BJ (cell line): ENCODE measurements around the gene SLC34A1. TPM values are rescaled to one million over a fixed set of nuclear protein-coding genes. Genes with fewer than 3 reads are reported as not detected.

ENCODE experiments used
- CTCF ChIA-PET: fragments of 350-600 bp; formaldehyde crosslinking; extraction: SDS; loops from one replicate; lab custom pipeline; 2021; ENCODE audit warnings: antibody characterized with exemption, inconsistent platforms; lab: Yijun Ruan, JAX
- POLR2A ChIA-PET: fragments of 300-600 bp; sonication (Branson Sonifier 250); formaldehyde crosslinking; extraction: SDS; loops from one replicate; lab custom pipeline; 2021; ENCODE audit warnings: antibody characterized with exemption; lab: Charles Lee
- DNase-seq: peaks from one replicate; pipeline ENCODE4 v3.0.0-alpha.2; 2011; ENCODE audit warnings: low read depth
- H3K27me3 ChIP-seq: 2 replicates; pipeline ENCODE4 v1.6.0; 2011; ENCODE audit warnings: low read length; ENCODE audit not compliant: control insufficient read depth, insufficient read depth
- H3K36me3 ChIP-seq: 2 replicates; pipeline ENCODE4 v1.5.1; 2011; ENCODE audit warnings: low read length; ENCODE audit not compliant: control insufficient read depth, insufficient read depth
- H3K4me3 ChIP-seq: 2 replicates; pipeline ENCODE4 v1.5.1; 2011; ENCODE audit warnings: low read depth, mild to moderate bottlenecking, control low read depth, low read length
- polyA plus RNA-seq: library from polyadenylated mRNA; depleted of rRNA; stranded (reverse); fragments of >200 nt; gene quantifications from 2 replicates; pipeline ENCODE4 v1.2.3, GENCODE V29; 2011
- TF ChIP-seq, protein P1 (sequence below): IDR thresholded peaks from 2 replicates; pipeline ENCODE4 v1.5.1; 2011; ENCODE audit warnings: low read depth, mild to moderate bottlenecking, control low read depth, inconsistent platforms, low read length, moderate library complexity; ENCODE audit not compliant: insufficient read depth

The SLC34A1 gene
- polyA plus RNA-seq, 1 experiment = not detected

GRCh38 chr5:177428574-177429217, 44.5 kb downstream of the SLC34A1 start:
- H3K27me3 ChIP-seq = no peaks in the 10 kb centered on the region
- ChIA-PET CTCF (interaction anchor here (1.2 to 6.2 kb wide), 4 partner anchors 25 to 38 kb away, joined by 4 to 48 read pairs (median 4); no protein-coding TSS in a partner anchor), POLR2A (no interaction called here)
- H3K4me3 ChIP-seq = no peak overlapping the region
- peaks cover 22% of the 10 kb centered on the region for H3K36me3 ChIP-seq
- DNase-seq = no peak
- TF ChIP-seq, protein P1, sequence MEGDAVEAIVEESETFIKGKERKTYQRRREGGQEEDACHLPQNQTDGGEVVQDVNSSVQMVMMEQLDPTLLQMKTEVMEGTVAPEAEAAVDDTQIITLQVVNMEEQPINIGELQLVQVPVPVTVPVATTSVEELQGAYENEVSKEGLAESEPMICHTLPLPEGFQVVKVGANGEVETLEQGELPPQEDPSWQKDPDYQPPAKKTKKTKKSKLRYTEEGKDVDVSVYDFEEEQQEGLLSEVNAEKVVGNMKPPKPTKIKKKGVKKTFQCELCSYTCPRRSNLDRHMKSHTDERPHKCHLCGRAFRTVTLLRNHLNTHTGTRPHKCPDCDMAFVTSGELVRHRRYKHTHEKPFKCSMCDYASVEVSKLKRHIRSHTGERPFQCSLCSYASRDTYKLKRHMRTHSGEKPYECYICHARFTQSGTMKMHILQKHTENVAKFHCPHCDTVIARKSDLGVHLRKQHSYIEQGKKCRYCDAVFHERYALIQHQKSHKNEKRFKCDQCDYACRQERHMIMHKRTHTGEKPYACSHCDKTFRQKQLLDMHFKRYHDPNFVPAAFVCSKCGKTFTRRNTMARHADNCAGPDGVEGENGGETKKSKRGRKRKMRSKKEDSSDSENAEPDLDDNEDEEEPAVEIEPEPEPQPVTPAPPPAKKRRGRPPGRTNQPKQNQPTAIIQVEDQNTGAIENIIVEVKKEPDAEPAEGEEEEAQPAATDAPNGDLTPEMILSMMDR = no peak

DNA sequence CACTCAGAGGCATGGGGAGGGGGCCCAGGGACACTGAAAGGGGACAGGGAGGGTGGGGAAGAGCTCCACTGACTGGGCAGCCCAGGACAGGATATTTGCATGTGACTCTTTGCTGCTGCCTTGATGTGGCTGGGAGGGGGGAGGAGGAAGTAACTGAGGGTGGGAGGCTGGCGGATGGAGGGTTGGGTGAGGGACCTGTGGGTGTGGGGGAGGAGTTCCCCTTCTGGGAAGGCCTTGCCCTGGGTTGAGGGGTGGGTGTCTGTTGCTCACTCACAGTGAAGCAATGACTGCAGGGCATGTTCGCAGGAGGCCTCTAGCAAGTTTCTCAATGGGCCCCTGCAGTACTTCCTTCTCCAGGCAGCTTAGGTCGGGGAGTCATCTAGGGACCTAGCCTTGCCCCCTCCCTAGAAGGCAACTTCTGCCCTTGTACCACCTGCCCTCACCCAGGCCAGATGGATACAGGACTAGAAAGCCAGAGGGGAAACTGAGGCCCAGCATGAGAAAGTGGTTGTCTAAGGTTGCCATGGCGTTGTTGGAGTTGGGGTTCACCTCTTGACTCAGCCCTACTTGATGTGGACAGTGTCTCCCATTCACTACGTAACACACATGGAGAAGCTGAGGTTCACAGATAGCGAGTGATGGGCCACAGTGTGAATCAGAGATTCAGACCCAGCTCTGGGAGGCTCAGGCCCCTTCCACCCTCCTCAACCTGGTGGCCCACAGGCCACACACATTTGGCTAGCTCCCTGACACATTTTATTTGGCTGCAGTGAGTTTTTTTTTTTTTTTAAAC, 45.2 kb downstream of the SLC34A1 start:
- Histone ChIP-seq H3K36me3 (peaks cover 26% of the 10 kb centered on the region), H3K27me3 (no peaks in the 10 kb centered on the region), H3K4me3 (no peak overlapping the region)
- POLR2A ChIA-PET = no interaction called here
- TF ChIP-seq, protein P1 = no peak
- CTCF ChIA-PET = interaction anchor here (1.2 to 6.2 kb wide), 2 partner anchors 26 kb away, joined by 4 to 48 read pairs; no protein-coding TSS in a partner anchor
- no peak for DNase-seq

- ChIA-PET POLR2A (no interaction called here), CTCF (no interaction called here)
- Histone ChIP-seq H3K36me3 (peaks cover 30% of the 10 kb centered on the region), H3K4me3 (no peak overlapping the region), H3K27me3 (no peaks in the 10 kb centered on the region)
- no peak for DNase-seq
- TF ChIP-seq, protein P1 = no peak
Observed at GRCh38 chr5:177430140-177430951, 46.1 kb downstream of the SLC34A1 start.

GRCh38 chr5:177430972-177431316, 46.7 kb downstream of the SLC34A1 start:
- Histone ChIP-seq H3K4me3 (no peak overlapping the region), H3K27me3 (no peaks in the 10 kb centered on the region), H3K36me3 (peaks cover 31% of the 10 kb centered on the region)
- CTCF ChIA-PET = no interaction called here
- TF ChIP-seq, protein P1 = no peak
- DNase-seq = no peak
- POLR2A ChIA-PET = no interaction called here
